Measurements from ENCODE around the gene ATRX. TPM values are rescaled to one million over a fixed set of nuclear protein-coding genes. Genes with fewer than 3 reads are reported as not detected.
"Not testable (repeated sequence)": the region's sequence is repeated elsewhere in the genome, so short reads cannot be mapped to it uniquely, and the experiment has no call there.

The ATRX gene, protein sequence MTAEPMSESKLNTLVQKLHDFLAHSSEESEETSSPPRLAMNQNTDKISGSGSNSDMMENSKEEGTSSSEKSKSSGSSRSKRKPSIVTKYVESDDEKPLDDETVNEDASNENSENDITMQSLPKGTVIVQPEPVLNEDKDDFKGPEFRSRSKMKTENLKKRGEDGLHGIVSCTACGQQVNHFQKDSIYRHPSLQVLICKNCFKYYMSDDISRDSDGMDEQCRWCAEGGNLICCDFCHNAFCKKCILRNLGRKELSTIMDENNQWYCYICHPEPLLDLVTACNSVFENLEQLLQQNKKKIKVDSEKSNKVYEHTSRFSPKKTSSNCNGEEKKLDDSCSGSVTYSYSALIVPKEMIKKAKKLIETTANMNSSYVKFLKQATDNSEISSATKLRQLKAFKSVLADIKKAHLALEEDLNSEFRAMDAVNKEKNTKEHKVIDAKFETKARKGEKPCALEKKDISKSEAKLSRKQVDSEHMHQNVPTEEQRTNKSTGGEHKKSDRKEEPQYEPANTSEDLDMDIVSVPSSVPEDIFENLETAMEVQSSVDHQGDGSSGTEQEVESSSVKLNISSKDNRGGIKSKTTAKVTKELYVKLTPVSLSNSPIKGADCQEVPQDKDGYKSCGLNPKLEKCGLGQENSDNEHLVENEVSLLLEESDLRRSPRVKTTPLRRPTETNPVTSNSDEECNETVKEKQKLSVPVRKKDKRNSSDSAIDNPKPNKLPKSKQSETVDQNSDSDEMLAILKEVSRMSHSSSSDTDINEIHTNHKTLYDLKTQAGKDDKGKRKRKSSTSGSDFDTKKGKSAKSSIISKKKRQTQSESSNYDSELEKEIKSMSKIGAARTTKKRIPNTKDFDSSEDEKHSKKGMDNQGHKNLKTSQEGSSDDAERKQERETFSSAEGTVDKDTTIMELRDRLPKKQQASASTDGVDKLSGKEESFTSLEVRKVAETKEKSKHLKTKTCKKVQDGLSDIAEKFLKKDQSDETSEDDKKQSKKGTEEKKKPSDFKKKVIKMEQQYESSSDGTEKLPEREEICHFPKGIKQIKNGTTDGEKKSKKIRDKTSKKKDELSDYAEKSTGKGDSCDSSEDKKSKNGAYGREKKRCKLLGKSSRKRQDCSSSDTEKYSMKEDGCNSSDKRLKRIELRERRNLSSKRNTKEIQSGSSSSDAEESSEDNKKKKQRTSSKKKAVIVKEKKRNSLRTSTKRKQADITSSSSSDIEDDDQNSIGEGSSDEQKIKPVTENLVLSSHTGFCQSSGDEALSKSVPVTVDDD (N-terminal part only)
- total RNA-seq (40.7 TPM), polyA plus RNA-seq (19.2 TPM)
- long read RNA-seq, donor 1, partial matches to known transcripts, result 0 of 3 reads
- long read RNA-seq, donor 1, other reads (novel, unspliced or antisense), result 0 of 3 reads
- long read RNA-seq, donor 2, transcript ATRX-207 (2 exons, 2,967 nt), result major isoform, 20 of 162 reads
- long read RNA-seq, donor 2, partial matches to known transcripts, result 140 of 162 reads
- long read RNA-seq, donor 2, other reads (novel, unspliced or antisense), result 0 of 162 reads
- long read RNA-seq, donor 3, partial matches to known transcripts, result 15 of 17 reads
- long read RNA-seq, donor 3, other reads (novel, unspliced or antisense), result 0 of 17 reads
- long read RNA-seq, donor 4, partial matches to known transcripts, result 0 of 6 reads
- long read RNA-seq, donor 4, other reads (novel, unspliced or antisense), result 0 of 6 reads
- long read RNA-seq, donor 5, partial matches to known transcripts, result 39 of 42 reads
- long read RNA-seq, donor 5, other reads (novel, unspliced or antisense), result 0 of 42 reads
- long read RNA-seq, donor 6, transcript ATRX-207 (2 exons, 2,967 nt), result major isoform, 5 of 62 reads
- long read RNA-seq, donor 6, partial matches to known transcripts, result 54 of 62 reads
- long read RNA-seq, donor 6, other reads (novel, unspliced or antisense), result 0 of 62 reads
- long read RNA-seq, donor 7, transcript ATRX-207 (2 exons, 2,967 nt), result major isoform, 6 of 38 reads
- long read RNA-seq, donor 7, partial matches to known transcripts, result 29 of 38 reads
- long read RNA-seq, donor 7, other reads (novel, unspliced or antisense), result 0 of 38 reads
- long read RNA-seq, donor 8, partial matches to known transcripts, result 0 of 3 reads
- long read RNA-seq, donor 8, other reads (novel, unspliced or antisense), result 0 of 3 reads
- long read RNA-seq, donor 9, transcript ATRX-207 (2 exons, 2,967 nt), result major isoform, 7 of 56 reads
- long read RNA-seq, donor 9, partial matches to known transcripts, result 48 of 56 reads
- long read RNA-seq, donor 9, other reads (novel, unspliced or antisense), result 0 of 56 reads
- long read RNA-seq, donor 10, partial matches to known transcripts, result 0 of 4 reads
- long read RNA-seq, donor 10, other reads (novel, unspliced or antisense), result 0 of 4 reads

DNA sequence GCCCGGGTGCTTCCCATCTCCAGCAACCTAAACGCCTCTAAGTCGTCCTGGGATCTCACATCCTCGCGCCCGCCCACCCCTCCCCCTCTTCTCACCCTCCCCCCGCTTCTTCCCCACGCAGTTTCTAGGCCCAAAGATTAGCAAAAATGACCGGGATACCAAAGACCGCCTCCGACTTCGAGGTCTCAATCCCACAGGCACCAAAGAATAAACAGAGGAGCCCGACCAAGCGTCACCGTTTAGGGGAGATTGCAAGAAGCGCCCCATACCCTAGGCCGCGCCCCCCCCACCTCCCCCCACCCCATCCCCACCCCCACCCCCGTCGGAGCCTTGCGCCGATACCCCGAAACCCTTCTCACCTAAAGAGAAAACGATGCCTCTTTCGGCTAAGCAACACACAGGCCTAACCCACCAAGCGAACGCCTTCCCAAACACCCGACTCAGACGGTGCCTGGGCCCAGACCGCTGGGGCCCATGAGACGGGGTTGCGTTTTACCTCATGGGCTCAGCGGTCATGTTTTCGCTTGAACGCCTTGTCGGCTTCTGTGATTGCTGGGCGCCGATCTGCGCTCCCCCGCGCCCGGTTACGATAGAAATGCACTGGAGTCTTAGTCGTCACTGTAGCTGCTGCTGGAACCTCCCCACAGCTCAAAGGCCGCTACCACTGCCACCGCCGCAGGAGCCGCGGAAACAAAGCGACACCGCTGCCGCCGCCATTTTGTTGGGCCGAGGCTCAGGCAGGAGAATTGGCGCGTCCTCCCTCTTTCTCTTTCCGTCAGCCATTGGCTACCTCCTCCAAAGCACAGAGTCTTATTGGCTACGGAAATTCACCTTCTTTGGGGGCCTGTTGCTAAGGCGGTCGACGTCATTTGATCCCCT is at the start of gene ATRX:
ATRX (minus strand) TSS at position 731 of the 879 bp plus-strand sequence; CDS start at position 516, 215 bp downstream.
- Histone ChIP-seq H3K4me1 (ENCODE audit: control insufficient read depth in 2 of 2, insufficient read depth in 2 of 2, low read length in 2 of 2) (no peaks in the 10 kb centered on the region), H3K9me3 (ENCODE audit: control insufficient read depth in 2 of 2, insufficient read depth in 1 of 2, low read length in 1 of 2) (no peaks in the 10 kb centered on the region), H3K36me3 (ENCODE audit: control insufficient read depth in 2 of 2, insufficient read depth in 2 of 2, low read length in 1 of 2) (no peaks in the 10 kb centered on the region), H3K27me3 (ENCODE audit: control insufficient read depth in 2 of 2, insufficient read depth in 1 of 2, low read length in 1 of 2) (no peaks in the 10 kb centered on the region), H3K4me3 (ENCODE audit: low read length in 2 of 2) (peak within 1 kb of the TSS; percentile 75 to 76), H3K27ac (ENCODE audit: low read depth in 1 of 2, low read length in 1 of 2) (peak within 1 kb of the TSS; percentile 97)
- peak; percentile 40 to 90 (median 67) for DNase-seq (ENCODE audit: low read depth in 6 of 9, low spot score in 9 of 9)
- under 1% methylated on average over 61 of the region's 61 CpGs for WGBS

GRCh38 chrX:77831544-77831943 is 45.5 kb upstream of the ATRX start:
- WGBS, result 99% methylated on average over 5 of the region's 5 CpGs
- H3K4me3 ChIP-seq (ENCODE audit: low read length in 2 of 2); H3K4me1 ChIP-seq (ENCODE audit: control insufficient read depth in 2 of 2, insufficient read depth in 2 of 2, low read length in 2 of 2); H3K36me3 ChIP-seq (ENCODE audit: control insufficient read depth in 2 of 2, insufficient read depth in 2 of 2, low read length in 1 of 2); H3K27ac ChIP-seq (ENCODE audit: low read depth in 1 of 2, low read length in 1 of 2); H3K27me3 ChIP-seq (ENCODE audit: control insufficient read depth in 2 of 2, insufficient read depth in 1 of 2, low read length in 1 of 2); DNase-seq (ENCODE audit: low read depth in 6 of 9, low spot score in 9 of 9); H3K9me3 ChIP-seq (ENCODE audit: control insufficient read depth in 2 of 2, insufficient read depth in 1 of 2, low read length in 1 of 2): not testable (repeated sequence)

- not testable (repeated sequence) for H3K27me3 ChIP-seq (ENCODE audit: control insufficient read depth in 2 of 2, insufficient read depth in 1 of 2, low read length in 1 of 2); H3K4me1 ChIP-seq (ENCODE audit: control insufficient read depth in 2 of 2, insufficient read depth in 2 of 2, low read length in 2 of 2); H3K4me3 ChIP-seq (ENCODE audit: low read length in 2 of 2); H3K9me3 ChIP-seq (ENCODE audit: control insufficient read depth in 2 of 2, insufficient read depth in 1 of 2, low read length in 1 of 2); DNase-seq (ENCODE audit: low read depth in 6 of 9, low spot score in 9 of 9); H3K36me3 ChIP-seq (ENCODE audit: control insufficient read depth in 2 of 2, insufficient read depth in 2 of 2, low read length in 1 of 2); H3K27ac ChIP-seq (ENCODE audit: low read depth in 1 of 2, low read length in 1 of 2)
- 97% methylated on average over 2 of the region's 2 CpGs for WGBS
Observed at GRCh38 chrX:77821989-77822388, 36.0 kb upstream of the ATRX start.

GRCh38 chrX:77820091-77820727 is 34.2 kb upstream of the ATRX start:
- no peak for DNase-seq (ENCODE audit: low read depth in 6 of 9, low spot score in 9 of 9)
- H3K4me3 ChIP-seq (ENCODE audit: low read length in 2 of 2), result no peak overlapping the region
- 97% methylated on average over 9 of the region's 9 CpGs for WGBS
- H3K27me3 ChIP-seq (ENCODE audit: control insufficient read depth in 2 of 2, insufficient read depth in 1 of 2, low read length in 1 of 2), result no peaks in the 10 kb centered on the region
- no peaks in the 10 kb centered on the region for H3K4me1 ChIP-seq (ENCODE audit: control insufficient read depth in 2 of 2, insufficient read depth in 2 of 2, low read length in 2 of 2)
- H3K27ac ChIP-seq (ENCODE audit: low read depth in 1 of 2, low read length in 1 of 2), result no peak overlapping the region
- H3K9me3 ChIP-seq (ENCODE audit: control insufficient read depth in 2 of 2, insufficient read depth in 1 of 2, low read length in 1 of 2), result no peaks in the 10 kb centered on the region
- peaks cover 2 to 4% of the 10 kb centered on the region in 2 donors for H3K36me3 ChIP-seq (ENCODE audit: control insufficient read depth in 2 of 2, insufficient read depth in 2 of 2, low read length in 1 of 2)

DNA sequence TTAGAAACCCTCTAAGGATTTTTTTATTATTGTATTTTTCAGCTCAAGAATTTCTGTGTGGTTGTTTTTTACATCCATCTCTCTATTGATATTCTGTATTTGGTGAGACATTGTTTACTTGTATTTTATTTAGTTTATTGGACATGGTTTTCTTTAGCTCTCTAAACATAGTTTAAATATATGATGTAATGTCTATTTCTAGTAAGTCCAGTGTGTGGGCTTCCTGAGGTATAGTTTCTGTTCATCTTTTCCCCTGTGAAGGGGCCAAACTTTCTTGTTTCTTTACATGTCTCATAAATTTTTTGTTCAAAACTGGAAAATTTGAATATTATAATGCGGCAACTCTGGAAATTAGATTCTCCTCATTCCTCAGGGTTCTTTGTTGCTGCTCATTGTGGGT is 28.2 kb upstream of the ATRX start:
- no peaks in the 10 kb centered on the region for H3K9me3 ChIP-seq (ENCODE audit: control insufficient read depth in 2 of 2, insufficient read depth in 1 of 2, low read length in 1 of 2)
- H3K4me1 ChIP-seq (ENCODE audit: control insufficient read depth in 2 of 2, insufficient read depth in 2 of 2, low read length in 2 of 2), result no peaks in the 10 kb centered on the region
- H3K27me3 ChIP-seq (ENCODE audit: control insufficient read depth in 2 of 2, insufficient read depth in 1 of 2, low read length in 1 of 2), result no peaks in the 10 kb centered on the region
- H3K36me3 ChIP-seq (ENCODE audit: control insufficient read depth in 2 of 2, insufficient read depth in 2 of 2, low read length in 1 of 2), result no peaks in the 10 kb centered on the region
- 96% methylated on average over 1 of the region's 1 CpG for WGBS
- no peak overlapping the region for H3K27ac ChIP-seq (ENCODE audit: low read depth in 1 of 2, low read length in 1 of 2)
- DNase-seq (ENCODE audit: low read depth in 6 of 9, low spot score in 9 of 9), result no peak
- no peak overlapping the region for H3K4me3 ChIP-seq (ENCODE audit: low read length in 2 of 2)

DNA sequence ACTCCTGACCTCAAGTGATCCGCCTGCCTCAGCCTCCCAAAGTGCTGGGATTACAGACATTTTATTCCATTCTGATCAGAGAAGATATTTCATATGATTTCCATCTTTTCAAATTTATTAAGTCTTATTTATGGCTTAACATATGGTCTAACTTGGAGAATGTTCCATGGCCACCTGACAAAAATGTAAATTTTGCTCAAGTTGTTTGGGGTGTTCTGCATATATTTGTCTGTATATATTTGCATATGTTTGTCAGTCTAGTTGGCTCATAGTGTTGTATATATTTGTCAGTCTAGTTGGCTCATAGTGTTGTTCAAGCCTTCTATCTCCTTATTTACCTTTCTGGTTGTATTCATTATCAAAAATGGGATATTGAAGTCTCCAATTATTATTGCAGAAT is 16.2 kb upstream of the ATRX start:
- whole genome bisulfite sequencing, result 100% methylated on average over 1 of the region's 1 CpG
- Histone ChIP-seq H3K27me3 (ENCODE audit: control insufficient read depth in 2 of 2, insufficient read depth in 1 of 2, low read length in 1 of 2) (no peaks in the 10 kb centered on the region), H3K4me1 (ENCODE audit: control insufficient read depth in 2 of 2, insufficient read depth in 2 of 2, low read length in 2 of 2) (no peaks in the 10 kb centered on the region), H3K9me3 (ENCODE audit: control insufficient read depth in 2 of 2, insufficient read depth in 1 of 2, low read length in 1 of 2) (no peaks in the 10 kb centered on the region), H3K27ac (ENCODE audit: low read depth in 1 of 2, low read length in 1 of 2) (no peak overlapping the region), H3K4me3 (ENCODE audit: low read length in 2 of 2) (no peak overlapping the region), H3K36me3 (ENCODE audit: control insufficient read depth in 2 of 2, insufficient read depth in 2 of 2, low read length in 1 of 2) (no peaks in the 10 kb centered on the region)
- DNase-seq (ENCODE audit: low read depth in 6 of 9, low spot score in 9 of 9), result no peak

- DNase-seq (ENCODE audit: low read depth in 6 of 9, low spot score in 9 of 9), result no peak
- Histone ChIP-seq H3K4me1 (ENCODE audit: control insufficient read depth in 2 of 2, insufficient read depth in 2 of 2, low read length in 2 of 2) (no peaks in the 10 kb centered on the region), H3K27ac (ENCODE audit: low read depth in 1 of 2, low read length in 1 of 2) (no peak overlapping the region), H3K4me3 (ENCODE audit: low read length in 2 of 2) (no peak overlapping the region), H3K9me3 (ENCODE audit: control insufficient read depth in 2 of 2, insufficient read depth in 1 of 2, low read length in 1 of 2) (no peaks in the 10 kb centered on the region), H3K27me3 (ENCODE audit: control insufficient read depth in 2 of 2, insufficient read depth in 1 of 2, low read length in 1 of 2) (no peaks in the 10 kb centered on the region), H3K36me3 (ENCODE audit: control insufficient read depth in 2 of 2, insufficient read depth in 2 of 2, low read length in 1 of 2) (no peaks in the 10 kb centered on the region)
- 96% methylated on average over 1 of the region's 1 CpG for WGBS
Observed at GRCh38 chrX:77795124-77795523, 9.1 kb upstream of the ATRX start.
